HCT116 (cell line): Measurements from ENCODE around the gene CPEB1.

ENCODE experiments used
- CTCF ChIP-seq, 3 experiments: fragments of 200-600 bp in 1 of 3; sonication (generic) in 1 of 3; IDR thresholded peaks in 2 of 3; conservative IDR thresholded peaks in 1 of 3; 2 replicates each; pipeline ENCODE4 v1.5.1; 2012 to 2017; ENCODE audit warnings: low read depth in 2 of 3, low read length in 2 of 3, antibody characterized with exemption in 1 of 3, borderline replicate concordance in 1 of 3, control low read depth in 1 of 3, mild to moderate bottlenecking in 1 of 3, mixed read lengths in 1 of 3, mixed run types in 1 of 3, moderate library complexity in 1 of 3; ENCODE audit not compliant: insufficient read depth in 1 of 3
- POLR2A ChIP-seq: IDR thresholded peaks from 2 replicates; pipeline ENCODE4 v1.7.0; 2011; ENCODE audit warnings: borderline replicate concordance; ENCODE audit not compliant: insufficient read depth, insufficient read length; ENCODE audit errors: extremely low read depth
- POLR2AphosphoS5 ChIP-seq: IDR thresholded peaks from 2 replicates; pipeline ENCODE4 v1.6.1; 2011; ENCODE audit warnings: mild to moderate bottlenecking, low read depth, low read length, moderate library complexity
- SRF ChIP-seq: IDR thresholded peaks from 2 replicates; pipeline ENCODE4 v1.6.1; 2012; ENCODE audit warnings: low read depth
- TCF7L2 ChIP-seq: IDR thresholded peaks from 2 replicates; pipeline ENCODE4 v1.7.0; 2011; ENCODE audit warnings: borderline replicate concordance, inconsistent platforms; ENCODE audit not compliant: insufficient read depth, insufficient read length; ENCODE audit errors: extremely low read depth
- YY1 ChIP-seq: IDR thresholded peaks from 2 replicates; pipeline ENCODE4 v1.6.1; 2011; ENCODE audit warnings: low read length, low read depth, moderate library complexity, mild to moderate bottlenecking; ENCODE audit not compliant: insufficient replicate concordance; ENCODE audit errors: extremely low read depth

GRCh38 chr15:82554351-82554750 lies 92.8 kb downstream of the CPEB1 start:
- TF ChIP-seq POLR2A (no peak), CTCF (IDR thresholded peaks at IDR 0.05 in 2 of 3, conservative IDR thresholded peaks at IDR 0.05 in 1 of 3; ENCODE audit: borderline replicate concordance in 1 of 3, insufficient read depth in 1 of 3, low read depth in 2 of 3, low read length in 2 of 3) (no peak), SRF (no peak), TCF7L2 (no peak), POLR2AphosphoS5 (no peak), YY1 (no peak)
